ENCODE results near the gene ANKRD29.

The ANKRD29 gene

GRCh38 chr18:23683671-23684070, 21.0 kb upstream of the ANKRD29 start:
- no peak for DNase-seq

DNA sequence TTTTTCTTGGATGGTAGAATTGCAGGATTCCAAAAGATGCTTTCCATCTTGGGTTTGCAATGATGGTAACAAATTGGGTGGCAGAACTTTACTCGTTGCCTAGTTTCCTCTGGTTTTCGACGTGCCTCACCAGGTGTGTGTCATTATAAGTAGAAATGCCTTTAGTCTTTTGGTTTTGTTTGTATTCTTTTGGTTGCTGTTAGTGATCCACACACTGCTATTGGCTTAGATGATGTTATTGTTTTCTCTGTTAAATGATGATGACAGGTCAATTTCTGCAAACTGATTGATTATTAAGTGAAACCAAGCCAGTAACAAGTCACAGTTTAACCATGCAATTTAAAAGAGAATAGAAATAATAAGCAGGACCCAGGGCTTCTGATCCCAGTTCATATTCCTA, 20.4 kb upstream of the ANKRD29 start:
- DNase-seq = no peak

- no peak for DNase-seq
Observed at GRCh38 chr18:23682472-23682871, 19.8 kb upstream of the ANKRD29 start.

GRCh38 chr18:23682045-23682444, 19.3 kb upstream of the ANKRD29 start:
- DNase-seq = no peak

- DNase-seq = no peak
Observed at GRCh38 chr18:23675896-23676295, 13.2 kb upstream of the ANKRD29 start.

DNA sequence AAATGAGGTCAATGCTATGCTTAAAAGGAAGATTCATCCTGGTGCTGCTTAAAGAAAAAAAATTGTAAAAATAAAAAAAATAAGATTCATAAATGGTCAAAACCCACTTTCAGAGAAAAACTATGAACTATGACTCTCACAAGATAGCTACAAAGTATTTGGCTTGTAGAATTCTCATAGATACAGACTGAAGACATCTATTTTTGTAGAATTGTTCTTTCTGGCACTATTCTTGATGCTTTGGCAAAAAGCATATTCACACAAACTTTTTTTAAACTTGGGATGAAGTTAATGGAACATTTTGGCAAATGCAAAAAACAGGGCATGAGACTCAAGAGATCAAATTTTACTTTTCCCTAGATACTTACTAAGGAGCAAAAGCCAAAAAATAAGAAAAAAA, 12.5 kb upstream of the ANKRD29 start:
- no peak for DNase-seq

GRCh38 chr18:23673725-23674124, 11.0 kb upstream of the ANKRD29 start:
- no peak for DNase-seq

DNA sequence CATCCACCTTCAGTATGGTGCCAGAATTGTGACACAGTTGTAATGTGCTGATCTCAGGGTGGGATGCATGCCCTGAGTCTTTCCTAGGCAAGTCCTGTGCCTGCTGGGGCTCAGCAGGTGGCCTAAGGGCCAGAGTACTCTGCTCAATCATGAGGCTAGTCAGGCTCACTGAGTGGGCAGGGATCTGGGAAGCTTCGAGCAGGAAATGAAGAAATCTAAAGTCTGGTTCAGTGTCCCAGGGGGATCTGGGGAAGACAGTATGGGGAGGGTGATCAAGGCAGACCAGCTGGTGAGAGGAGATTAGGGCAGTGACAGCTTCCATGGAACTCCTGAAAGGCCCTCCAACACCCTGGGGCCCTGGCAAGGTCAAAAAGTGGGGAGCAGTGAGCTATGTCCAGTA, 8.9 kb upstream of the ANKRD29 start:
- no peak for DNase-seq

DNA sequence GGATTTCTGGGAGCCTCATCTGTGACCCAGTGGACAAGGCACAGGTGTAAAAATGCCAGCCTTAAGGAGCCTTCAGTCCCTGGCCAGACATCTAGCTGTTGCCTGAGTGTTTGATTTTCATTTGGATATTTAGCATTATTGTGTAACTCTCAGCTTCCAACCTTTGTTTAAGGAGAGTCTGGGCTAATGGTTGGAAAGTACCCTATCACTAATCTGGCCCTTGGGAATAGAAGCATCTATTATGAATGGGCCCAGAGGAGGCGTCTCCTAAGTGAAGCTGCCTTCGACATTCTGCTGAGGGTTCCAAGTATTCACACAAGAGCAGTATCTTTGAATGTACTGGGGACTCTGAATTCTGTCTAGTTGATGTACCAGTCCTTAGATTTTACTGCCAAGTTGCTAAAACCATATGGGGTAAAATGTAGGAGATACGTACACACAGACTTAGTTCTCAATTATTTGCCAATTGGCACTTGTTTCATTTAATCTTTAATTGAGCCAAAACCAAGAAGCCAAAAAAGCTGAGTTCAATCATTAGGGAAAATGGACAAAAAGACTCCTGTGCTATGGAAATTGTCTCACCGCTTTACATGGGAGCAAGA, 7.2 kb upstream of the ANKRD29 start:
- DNase-seq = no peak

DNA sequence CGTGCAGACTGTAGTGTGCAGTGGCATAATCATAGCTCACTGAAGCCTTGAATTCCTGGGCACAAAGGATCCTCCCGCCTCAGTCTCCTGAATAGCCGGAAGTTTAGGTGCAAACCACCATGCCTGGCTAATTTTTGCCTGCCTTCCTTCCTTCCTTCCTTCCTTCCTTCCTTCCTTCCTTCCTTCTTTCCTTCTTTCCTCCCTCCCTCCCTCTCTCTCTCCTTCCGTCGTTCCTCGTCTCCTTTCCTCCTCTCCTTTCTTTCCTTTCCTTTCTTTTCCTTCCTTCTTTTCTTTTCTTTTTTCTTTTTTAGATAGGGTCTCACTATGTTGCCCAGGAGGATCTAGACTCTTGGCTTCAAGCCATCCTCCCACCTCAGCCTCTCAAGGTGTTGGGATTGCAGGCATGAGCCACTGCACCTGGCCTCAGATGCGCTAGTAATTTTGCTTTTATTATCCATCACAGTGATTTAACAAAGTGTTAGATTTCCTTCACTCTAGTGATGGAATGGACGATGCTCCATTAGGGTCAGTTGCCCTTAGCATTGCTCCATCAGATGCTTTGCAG, 6.6 kb upstream of the ANKRD29 start:
- no peak for DNase-seq

DNA sequence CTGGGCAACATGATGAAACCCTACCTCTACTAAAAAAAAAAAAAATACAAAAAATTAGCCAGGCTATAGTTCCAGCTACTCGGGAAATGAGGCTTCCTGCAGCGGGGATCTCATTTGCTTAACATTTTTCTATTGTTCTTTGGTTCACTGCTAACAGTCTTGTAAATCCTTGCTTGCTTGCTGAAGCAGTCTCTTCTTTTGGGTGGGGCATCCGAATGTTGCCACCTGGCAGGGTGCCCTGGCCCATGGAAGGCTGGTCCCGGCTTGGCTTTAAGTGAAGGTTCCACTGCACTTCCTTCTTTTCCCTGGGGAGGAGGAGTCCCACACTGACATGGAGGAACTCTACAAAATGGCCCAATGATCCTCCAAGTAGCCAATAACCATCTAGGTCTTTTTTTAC, 6.0 kb upstream of the ANKRD29 start:
- no peak for DNase-seq

GRCh38 chr18:23667114-23667513, 4.4 kb upstream of the ANKRD29 start:
- DNase-seq = no peak

GRCh38 chr18:23664674-23665073, 2.0 kb upstream of the ANKRD29 start:
- no peak for DNase-seq

GRCh38 chr18:23661735-23662308, 889 bp downstream of the ANKRD29 start:
- DNase-seq = no peak

DNA sequence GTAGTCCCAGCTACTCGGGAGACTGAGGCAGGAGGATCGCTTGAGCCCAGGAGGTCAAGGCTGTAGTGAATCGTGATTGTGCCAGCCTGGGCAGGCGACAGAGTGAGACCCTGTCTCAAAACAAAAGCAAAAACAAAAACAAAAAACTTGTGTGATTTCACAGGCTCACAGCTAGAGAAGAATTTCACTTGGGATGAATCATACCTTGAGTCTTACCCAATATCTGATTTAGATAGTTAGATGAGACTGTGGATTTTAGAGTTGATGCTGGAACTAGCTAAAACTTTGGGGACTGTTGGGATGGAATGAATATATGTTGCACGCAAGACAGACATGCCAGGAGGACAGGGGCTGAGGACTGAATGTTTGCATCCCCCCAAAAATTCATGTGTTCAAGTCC, 4.4 kb downstream of the ANKRD29 start:
- no peak for DNase-seq

DNA sequence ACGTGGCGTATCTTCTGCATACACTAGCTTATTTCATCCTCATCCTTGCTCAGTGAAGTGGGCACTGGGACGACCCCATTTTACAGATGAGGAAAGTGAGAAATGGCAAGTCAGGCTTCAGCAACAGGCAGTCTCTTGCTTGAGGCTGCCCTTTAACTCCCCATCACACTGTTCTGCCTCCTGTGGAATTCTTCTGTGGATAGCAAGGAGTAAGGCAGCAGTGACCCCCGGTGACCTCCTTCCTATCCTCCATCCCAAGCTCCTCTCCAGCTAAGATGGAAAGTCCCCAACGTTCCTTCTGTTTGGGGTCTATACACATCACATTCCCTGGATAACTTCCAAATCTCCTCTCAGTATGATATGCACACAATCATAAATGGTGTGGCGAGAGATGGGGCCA, 10.5 kb downstream of the ANKRD29 start:
- no peak for DNase-seq

GRCh38 chr18:23650968-23651927, 11.5 kb downstream of the ANKRD29 start:
- DNase-seq = no peak

- no peak for DNase-seq
Observed at GRCh38 chr18:23648940-23649607, 13.6 kb downstream of the ANKRD29 start.

DNA sequence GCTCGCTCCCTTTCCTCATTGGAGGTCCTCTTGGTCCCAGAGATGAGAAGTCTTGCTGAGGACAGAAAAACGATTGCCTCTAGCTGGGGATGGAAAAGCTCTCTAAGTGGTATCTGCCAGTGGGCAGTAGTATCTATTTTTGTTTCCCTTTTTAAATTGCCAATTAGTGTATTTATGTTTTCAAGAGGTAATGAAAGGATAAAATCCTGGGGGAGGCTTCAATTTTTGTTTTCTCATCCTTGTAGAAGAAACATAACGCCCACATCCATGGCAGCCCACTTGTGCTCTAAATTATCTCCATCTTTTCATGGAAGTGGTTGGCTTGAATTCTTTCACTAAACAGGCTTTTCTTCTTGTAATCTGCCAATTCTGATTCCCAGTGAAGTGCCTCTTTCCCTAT, 14.3 kb downstream of the ANKRD29 start:
- DNase-seq = no peak

- no peak for DNase-seq
Observed at GRCh38 chr18:23646282-23646681, 16.4 kb downstream of the ANKRD29 start.

GRCh38 chr18:23645568-23646175, 17.0 kb downstream of the ANKRD29 start:
- DNase-seq = no peak

GRCh38 chr18:23643815-23644490, 18.8 kb downstream of the ANKRD29 start:
- DNase-seq = no peak
